GM18511 (cell line): ENCODE results near the gene SUPT20HL1.

ENCODE experiments used
- ATAC-seq: cut with Tn5 transposase; IDR thresholded peaks from one replicate; pipeline ENCODE4 v1.9.1; 2021; ENCODE audit warnings: mild to moderate bottlenecking, moderate library complexity; ENCODE audit not compliant: unreplicated experiment

The SUPT20HL1 gene

GRCh38 chrX:24396236-24396930 is 35.9 kb downstream of the SUPT20HL1 start:
- no peak for ATAC-seq

DNA sequence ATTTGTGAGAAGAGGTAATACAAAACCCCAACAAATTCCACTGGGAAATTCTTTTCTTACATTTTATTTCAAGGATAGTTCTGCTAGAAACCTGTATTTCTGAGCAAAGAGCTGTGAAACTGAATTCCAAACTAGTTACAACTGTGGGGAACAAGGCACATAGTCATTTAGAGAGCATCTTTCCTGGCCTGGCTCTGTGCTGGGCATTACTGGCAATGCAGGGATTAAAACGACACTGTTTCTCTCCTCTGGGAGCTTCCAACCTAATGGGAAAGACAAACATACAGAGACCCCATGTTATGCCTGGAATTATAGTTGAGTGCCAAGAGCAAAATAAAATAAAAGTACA is 36.5 kb downstream of the SUPT20HL1 start:
- no peak for ATAC-seq

DNA sequence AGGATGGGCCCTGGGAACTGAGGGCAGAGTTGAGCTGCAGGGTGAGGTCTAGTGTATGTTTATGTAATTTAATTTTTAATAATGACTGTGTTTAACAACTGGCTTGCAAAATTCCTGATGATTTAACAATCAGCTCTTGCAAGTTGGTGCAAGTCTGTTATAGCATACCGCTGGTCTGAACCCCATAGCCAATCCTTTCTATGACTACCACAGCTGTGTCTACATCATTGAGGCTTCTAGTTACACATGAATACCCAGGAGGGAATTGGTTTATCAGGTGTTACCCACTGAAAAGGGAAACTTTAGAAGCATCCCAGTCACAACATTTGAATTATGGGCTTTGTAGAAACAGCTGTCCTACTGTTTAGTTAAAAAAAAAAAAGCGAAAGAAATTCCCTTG is 38.3 kb downstream of the SUPT20HL1 start:
- ATAC-seq, result no peak

DNA sequence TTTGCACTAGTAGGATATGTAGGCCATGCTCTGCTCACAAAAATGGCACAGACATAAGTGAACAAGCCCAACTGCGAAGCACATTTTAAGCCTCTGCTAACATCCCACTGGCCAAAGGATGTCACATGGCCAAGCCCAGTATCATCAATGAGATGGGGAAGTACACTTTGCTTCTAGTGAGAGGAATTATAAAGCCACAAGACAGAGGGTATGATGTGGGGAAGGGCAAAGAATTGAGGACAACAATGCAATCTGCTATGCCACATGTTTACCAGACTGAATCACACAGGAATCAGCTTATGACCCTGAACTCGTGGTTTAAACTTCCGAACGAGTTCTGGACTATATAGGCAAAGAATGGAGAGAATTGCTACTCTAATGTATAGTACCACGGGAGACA is 39.1 kb downstream of the SUPT20HL1 start:
- ATAC-seq, result no peak

DNA sequence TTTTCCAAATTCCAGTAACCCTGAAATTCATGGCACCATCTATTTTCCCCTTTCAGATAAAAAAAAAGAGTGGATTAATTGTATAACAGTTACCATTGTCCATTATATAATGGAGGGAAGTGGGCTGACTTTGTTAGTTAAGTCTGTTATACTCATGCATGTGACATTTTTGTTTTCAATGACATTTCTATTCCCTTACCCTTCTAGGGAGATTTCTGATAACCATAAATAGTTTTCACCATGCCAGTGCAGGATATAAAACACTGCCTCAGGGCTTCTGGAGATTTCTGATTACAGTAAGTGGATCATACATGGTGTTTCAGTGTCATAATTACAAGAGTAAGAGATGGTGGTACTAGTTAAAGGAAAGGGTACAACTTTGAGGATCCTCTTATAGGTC is 45.5 kb downstream of the SUPT20HL1 start:
- no peak for ATAC-seq
